ENCODE results near the gene MYZAP. TPM values are rescaled to one million over a fixed set of nuclear protein-coding genes. Genes with fewer than 3 reads are reported as not detected.

The MYZAP gene
- total and polyA plus RNA-seq, 2 of the 13 experiments (the other 11 are each of a cell fraction or from before 2014, with no cell fraction given), result not detected

DNA sequence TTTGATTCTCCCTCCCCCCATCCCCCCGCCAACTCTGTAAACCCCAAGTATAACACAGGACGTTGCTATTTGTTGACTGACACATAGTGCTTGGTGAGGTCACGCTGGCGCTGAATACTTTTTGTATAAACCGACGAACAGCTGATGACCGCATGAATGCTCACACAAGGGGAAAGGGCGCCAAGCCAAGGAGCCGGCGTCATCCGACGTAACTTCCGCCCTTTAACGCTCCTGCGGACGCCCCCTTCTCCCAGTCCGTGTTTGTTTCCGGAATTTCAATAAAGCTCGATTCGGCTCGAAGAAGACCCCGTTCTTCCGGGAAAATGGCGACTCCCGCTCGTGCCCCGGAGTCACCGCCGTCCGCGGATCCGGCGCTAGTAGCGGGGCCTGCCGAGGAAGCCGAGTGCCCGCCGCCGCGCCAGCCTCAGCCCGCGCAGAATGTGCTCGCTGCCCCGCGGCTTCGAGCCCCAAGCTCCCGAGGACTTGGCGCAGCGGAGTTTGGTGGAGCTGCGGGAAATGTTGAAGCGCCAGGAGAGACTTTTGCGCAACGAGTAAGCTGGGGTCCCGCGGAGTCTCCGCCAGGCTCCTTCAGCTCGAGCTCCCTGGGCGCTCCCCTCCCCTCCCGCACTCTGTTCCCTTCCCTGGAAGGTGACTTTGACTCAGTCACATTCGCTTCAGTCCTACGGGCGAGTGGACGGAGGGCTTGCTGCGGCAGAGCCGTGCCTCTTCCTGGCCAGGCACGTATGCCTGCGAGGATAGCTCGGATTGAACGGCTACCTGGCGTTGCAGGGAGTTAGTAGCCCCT lies 114.9 kb downstream of the MYZAP start, which contains the start of gene POLR2M (continued):
- no peak; the same call in 1 of the 2 replicates for TF ChIP-seq ARHGAP35 (CRISPR knock-in tag; IDR thresholded peaks at IDR 0.05; ENCODE audit: borderline replicate concordance)
- TF ChIP-seq ZNF296 (CRISPR knock-in tag; conservative IDR thresholded peaks at IDR 0.05), result no peak
- no peak for TF ChIP-seq MAFF (IDR thresholded peaks at IDR 0.05; ENCODE audit: low read depth, low read length)
- TF ChIP-seq, protein P1, sequence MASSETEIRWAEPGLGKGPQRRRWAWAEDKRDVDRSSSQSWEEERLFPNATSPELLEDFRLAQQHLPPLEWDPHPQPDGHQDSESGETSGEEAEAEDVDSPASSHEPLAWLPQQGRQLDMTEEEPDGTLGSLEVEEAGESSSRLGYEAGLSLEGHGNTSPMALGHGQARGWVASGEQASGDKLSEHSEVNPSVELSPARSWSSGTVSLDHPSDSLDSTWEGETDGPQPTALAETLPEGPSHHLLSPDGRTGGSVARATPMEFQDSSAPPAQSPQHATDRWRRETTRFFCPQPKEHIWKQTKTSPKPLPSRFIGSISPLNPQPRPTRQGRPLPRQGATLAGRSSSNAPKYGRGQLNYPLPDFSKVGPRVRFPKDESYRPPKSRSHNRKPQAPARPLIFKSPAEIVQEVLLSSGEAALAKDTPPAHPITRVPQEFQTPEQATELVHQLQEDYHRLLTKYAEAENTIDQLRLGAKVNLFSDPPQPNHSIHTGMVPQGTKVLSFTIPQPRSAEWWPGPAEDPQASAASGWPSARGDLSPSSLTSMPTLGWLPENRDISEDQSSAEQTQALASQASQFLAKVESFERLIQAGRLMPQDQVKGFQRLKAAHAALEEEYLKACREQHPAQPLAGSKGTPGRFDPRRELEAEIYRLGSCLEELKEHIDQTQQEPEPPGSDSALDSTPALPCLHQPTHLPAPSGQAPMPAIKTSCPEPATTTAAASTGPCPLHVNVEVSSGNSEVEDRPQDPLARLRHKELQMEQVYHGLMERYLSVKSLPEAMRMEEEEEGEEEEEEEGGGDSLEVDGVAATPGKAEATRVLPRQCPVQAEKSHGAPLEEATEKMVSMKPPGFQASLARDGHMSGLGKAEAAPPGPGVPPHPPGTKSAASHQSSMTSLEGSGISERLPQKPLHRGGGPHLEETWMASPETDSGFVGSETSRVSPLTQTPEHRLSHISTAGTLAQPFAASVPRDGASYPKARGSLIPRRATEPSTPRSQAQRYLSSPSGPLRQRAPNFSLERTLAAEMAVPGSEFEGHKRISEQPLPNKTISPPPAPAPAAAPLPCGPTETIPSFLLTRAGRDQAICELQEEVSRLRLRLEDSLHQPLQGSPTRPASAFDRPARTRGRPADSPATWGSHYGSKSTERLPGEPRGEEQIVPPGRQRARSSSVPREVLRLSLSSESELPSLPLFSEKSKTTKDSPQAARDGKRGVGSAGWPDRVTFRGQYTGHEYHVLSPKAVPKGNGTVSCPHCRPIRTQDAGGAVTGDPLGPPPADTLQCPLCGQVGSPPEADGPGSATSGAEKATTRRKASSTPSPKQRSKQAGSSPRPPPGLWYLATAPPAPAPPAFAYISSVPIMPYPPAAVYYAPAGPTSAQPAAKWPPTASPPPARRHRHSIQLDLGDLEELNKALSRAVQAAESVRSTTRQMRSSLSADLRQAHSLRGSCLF (CRISPR knock-in tag; IDR thresholded peaks at IDR 0.05; ENCODE audit: borderline replicate concordance), result no peak
- no peak for TF ChIP-seq ZNF235 (CRISPR knock-in tag; IDR thresholded peaks at IDR 0.05; ENCODE audit: borderline replicate concordance)
- no peak for TF ChIP-seq NFE2L2 (IDR thresholded peaks at IDR 0.05; ENCODE audit: low read length)
- no peak for TF ChIP-seq ZNF468 (CRISPR knock-in tag; IDR thresholded peaks at IDR 0.05)
- TF ChIP-seq, protein P2, sequence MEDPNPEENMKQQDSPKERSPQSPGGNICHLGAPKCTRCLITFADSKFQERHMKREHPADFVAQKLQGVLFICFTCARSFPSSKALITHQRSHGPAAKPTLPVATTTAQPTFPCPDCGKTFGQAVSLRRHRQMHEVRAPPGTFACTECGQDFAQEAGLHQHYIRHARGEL (CRISPR knock-in tag; IDR thresholded peaks at IDR 0.05), result no peak
- TF ChIP-seq, protein P3, sequence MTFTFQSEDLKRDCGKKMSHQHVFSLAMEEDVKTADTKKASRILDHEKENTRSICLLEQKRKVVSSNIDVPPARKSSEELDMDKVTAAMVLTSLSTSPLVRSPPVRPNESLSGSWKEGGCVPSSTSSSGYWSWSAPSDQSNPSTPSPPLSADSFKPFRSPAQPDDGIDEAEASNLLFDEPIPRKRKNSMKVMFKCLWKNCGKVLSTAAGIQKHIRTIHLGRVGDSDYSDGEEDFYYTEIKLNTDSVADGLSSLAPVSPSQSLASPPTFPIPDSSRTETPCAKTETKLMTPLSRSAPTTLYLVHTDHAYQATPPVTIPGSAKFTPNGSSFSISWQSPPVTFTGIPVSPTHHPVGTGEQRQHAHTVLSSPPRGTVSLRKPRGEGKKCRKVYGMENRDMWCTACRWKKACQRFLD (CRISPR knock-in tag; IDR thresholded peaks at IDR 0.05; ENCODE audit: borderline replicate concordance), result no peak
- TF ChIP-seq, protein P4, sequence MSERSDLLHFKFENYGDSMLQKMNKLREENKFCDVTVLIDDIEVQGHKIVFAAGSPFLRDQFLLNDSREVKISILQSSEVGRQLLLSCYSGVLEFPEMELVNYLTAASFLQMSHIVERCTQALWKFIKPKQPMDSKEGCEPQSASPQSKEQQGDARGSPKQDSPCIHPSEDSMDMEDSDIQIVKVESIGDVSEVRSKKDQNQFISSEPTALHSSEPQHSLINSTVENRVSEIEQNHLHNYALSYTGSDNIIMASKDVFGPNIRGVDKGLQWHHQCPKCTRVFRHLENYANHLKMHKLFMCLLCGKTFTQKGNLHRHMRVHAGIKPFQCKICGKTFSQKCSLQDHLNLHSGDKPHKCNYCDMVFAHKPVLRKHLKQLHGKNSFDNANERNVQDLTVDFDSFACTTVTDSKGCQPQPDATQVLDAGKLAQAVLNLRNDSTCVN (CRISPR knock-in tag; IDR thresholded peaks at IDR 0.05; ENCODE audit: borderline replicate concordance), result no peak; the same call in 1 of the 2 replicates
- TF ChIP-seq KAT2B (IDR thresholded peaks at IDR 0.05; ENCODE audit: borderline replicate concordance, low read depth, low read length), result no peak
- TF ChIP-seq, protein P5, sequence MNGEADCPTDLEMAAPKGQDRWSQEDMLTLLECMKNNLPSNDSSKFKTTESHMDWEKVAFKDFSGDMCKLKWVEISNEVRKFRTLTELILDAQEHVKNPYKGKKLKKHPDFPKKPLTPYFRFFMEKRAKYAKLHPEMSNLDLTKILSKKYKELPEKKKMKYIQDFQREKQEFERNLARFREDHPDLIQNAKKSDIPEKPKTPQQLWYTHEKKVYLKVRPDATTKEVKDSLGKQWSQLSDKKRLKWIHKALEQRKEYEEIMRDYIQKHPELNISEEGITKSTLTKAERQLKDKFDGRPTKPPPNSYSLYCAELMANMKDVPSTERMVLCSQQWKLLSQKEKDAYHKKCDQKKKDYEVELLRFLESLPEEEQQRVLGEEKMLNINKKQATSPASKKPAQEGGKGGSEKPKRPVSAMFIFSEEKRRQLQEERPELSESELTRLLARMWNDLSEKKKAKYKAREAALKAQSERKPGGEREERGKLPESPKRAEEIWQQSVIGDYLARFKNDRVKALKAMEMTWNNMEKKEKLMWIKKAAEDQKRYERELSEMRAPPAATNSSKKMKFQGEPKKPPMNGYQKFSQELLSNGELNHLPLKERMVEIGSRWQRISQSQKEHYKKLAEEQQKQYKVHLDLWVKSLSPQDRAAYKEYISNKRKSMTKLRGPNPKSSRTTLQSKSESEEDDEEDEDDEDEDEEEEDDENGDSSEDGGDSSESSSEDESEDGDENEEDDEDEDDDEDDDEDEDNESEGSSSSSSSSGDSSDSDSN (CRISPR knock-in tag; IDR thresholded peaks at IDR 0.05), result peak; percentile 90
- TF ChIP-seq TCF7L2 (IDR thresholded peaks at IDR 0.05; ENCODE audit: low read depth, low read length), result no peak
- TF ChIP-seq MIXL1 (CRISPR knock-in tag; IDR thresholded peaks at IDR 0.05), result peak; percentile 56; the same call in 1 of the 2 replicates
- peak; percentile 94 for TF ChIP-seq EHMT2 (IDR thresholded peaks at IDR 0.05; ENCODE audit: borderline replicate concordance, low read depth, low read length)
- no peak for TF ChIP-seq CENPX (CRISPR knock-in tag; IDR thresholded peaks at IDR 0.05)
- peak; percentile 52; the same call in 1 of the 2 replicates for TF ChIP-seq ERF (CRISPR knock-in tag; IDR thresholded peaks at IDR 0.05)
